Superior temporal gyrus (tissue), 1 donor: ENCODE results near the gene MAST1.
"Not testable (repeated sequence)": the region's sequence is repeated elsewhere in the genome, so short reads cannot be mapped to it uniquely, and the experiment has no call there.

ENCODE experiments used
- DNase-seq: peaks from one replicate; pipeline ENCODE4 v3.0.0-alpha.2; 2016; ENCODE audit errors: extremely low spot score

MAST1 gene

DNA sequence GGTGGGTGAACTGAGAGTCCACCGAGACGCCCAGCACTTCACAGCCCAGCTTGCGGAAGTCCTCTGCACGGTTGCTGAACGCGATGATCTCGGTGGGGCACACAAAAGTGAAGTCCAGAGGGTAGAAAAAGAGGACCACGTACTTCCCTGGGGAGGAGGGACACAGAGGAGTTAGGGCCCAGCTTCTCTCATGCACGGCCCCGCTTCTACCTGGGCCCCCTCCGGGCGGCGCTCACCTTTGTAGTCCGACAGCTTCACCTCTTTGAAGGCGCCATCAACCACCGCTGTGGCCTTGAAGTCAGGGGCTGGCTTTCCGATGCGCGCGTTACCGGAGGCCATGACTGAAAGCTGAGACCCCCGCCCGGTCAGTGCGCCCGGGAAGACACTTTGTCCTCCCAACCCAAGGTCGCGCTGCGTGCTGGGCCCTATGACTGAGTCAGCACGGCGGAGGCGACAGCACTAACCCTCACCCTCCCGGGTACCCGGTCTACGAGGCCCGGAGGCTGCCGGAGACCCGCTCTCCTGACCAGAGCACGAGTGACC, 37.3 kb upstream of the MAST1 start:
- DNase-seq, result peak; percentile 8

DNA sequence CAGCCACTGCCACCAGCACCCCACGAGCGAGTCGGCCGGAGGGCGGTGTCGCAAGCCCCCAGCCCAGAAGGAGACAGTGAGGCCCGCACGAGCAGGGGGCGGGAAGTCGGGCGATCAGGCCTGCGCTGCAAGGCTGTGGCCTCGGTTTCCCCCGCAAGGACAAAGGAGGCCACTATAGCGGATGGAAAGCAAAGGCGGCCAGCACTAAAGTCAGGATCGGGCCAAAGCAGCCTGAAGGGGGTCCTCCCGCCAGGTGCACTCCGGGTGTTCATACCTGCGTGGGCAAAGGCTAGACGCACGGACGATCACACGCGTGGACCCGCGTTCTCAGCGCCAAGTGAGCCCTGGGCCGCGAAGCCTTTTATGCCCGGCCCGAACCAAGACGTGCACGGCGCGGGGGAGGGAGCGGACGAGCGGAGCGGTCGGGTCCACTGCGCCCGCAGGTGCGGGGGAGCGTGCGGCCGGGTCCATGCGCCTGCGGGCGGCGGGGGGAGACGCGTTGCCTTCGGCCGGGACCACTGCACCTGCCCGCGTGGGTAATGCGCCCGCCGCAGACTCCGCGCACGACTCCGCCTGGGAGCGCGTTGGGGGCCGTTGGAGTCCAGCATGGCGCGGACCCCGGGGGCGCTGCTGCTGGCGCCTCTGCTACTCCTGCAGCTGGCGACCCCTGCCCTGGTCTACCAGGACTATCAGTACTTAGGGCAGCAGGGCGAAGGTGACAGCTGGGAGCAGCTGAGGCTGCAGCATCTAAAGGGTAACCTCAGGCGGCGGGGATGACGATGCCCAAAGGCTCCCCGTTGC, 36.6 kb upstream of the MAST1 start, which contains the start of the genes PRDX2 and THSD8:
PRDX2 (minus strand) TSS at position 335 of the 801 bp plus-strand sequence. CDS start 539 bp downstream, outside the sequence.
THSD8 (plus strand) TSS at position 604 of the 801 bp plus-strand sequence; CDS start at position 607, 3 bp downstream.
- peak; percentile 83 for DNase-seq

- DNase-seq, result peak; percentile 15
These were observed 35.8 kb upstream of the MAST1 start for GRCh38 chr19:12802267-12803106.

DNA sequence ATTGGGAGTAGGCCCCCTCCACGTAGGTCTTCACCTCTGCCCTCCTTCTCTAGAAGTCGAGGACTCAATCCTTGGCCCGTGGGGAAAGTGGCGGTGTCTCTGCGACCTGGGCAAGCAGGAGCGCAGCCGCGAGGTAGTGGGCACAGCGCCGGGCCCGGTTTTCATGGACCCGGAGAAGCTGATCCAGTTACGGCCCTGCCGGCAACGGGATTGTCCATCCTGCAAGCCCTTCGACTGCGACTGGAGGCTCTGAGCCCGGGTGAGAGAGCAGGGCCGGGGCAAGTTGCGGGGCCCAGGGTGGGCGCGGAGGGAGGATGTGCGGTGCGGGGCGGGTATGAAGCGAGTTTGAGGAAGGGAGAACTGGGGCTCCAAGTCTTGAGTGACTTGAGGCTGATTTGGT, 34.3 kb upstream of the MAST1 start:
- DNase-seq, result no peak

DNA sequence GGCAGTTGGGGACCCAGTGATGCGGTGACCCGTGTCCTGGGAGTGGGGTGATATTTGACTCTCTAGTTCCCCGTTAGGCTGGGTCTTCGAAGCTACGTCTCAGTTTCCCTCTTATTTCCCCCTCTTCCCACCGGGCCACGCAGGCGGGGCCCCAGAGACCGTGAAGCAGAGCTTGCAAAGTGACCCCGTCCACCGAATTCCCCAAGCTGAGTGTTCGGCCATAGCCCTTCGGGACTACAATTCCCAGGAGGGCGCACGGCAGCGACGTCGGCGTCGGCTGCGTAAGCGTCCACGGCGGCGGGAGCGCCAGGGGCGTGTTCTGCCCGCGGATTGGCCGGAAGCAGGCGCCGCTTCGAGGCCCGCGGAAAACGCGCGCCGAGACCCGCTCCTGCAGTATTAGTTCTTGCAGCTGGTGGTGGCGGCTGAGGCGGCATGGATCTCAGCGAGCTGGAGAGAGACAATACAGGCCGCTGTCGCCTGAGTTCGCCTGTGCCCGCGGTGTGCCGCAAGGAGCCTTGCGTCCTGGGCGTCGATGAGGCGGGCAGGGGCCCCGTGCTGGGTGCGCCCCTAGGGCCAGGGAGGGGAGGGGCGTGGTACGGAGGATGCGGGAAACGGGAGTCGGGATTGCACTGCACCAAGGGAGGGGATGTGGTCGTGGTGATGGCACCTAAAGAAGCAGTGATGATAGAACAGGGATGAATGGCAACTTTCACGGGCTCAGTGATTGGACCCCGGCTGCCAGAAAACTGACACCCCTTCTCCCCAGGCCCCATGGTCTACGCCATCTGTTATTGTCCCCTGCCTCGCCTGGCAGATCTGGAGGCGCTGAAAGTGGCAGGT, 31.9 kb upstream of the MAST1 start, which contains the start of gene RNASEH2A:
RNASEH2A (plus strand) TSS at position 343 of the 840 bp plus-strand sequence; CDS start at position 433, 90 bp downstream.
- DNase-seq, result peak; percentile 91

- no peak for DNase-seq
These were observed 23.2 kb upstream of the MAST1 start for GRCh38 chr19:12815088-12815487.

GRCh38 chr19:12817188-12817587, 21.1 kb upstream of the MAST1 start:
- DNase-seq, result not testable (repeated sequence)

DNA sequence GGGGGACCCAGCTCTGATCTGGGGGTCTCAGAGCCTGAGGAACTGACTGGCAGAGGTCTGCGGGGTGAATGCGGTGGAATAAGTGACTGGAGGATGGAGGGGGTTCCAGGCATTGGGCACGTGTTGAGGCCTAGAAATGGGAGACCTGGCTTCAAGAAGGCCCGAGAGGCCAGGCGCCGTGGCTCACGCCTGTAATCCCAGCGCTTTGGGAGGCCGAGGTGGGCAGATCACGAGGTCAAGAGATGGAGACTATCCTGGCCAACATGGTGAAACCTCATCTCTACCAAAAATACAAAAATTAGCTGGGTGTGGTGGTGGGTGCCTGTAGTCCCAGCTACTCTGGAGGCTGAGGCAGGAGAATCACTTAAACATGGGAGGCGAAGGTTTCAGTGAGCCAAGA, 20.5 kb upstream of the MAST1 start:
- DNase-seq, result not testable (repeated sequence)

- no peak for DNase-seq
These were observed 16.6 kb upstream of the MAST1 start for GRCh38 chr19:12821761-12822160.

DNA sequence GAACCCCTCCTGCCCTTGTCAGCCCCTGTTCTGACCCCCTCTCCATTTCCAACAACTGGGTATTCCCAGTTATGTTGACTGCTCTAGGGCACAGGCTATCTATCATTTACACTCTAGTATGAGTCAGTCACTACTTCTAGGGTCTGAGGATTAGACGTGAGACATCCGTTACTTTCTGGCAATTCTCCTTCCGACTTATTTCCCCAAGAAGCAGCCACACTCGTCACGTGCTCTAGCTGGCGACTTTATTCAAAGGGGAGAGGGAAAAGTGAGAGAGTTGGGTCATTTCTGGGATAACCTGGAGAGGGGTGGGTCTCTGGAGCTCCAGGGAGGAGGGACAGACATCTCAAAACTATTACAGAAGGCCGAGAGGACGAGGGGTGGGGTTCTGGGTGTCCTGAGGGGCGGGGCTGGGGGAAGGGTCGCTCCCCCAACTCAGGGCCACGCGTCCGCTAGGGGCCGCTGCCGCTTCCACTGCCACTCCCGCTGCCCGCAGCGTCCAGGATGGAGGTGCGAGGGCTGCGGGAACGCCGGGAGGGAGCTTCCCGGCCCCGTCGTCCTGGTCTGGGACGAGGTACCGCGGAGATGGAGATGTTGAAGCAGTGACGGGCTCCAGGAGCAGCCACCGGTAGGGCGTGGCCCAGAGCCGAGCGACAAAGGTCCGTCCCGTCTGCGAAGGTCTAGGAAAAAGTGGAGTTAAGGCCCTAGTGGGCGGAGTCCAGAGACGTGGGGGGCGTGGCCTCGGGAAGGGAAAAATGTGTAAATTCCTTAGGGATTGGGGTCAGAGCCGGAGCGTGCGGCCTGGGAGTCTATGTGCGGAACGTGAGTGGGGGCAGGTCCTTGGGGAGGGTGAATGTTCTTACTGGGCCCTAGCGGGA, 12.8 kb upstream of the MAST1 start:
- DNase-seq, result no peak

- no peak for DNase-seq
These were observed 9.8 kb upstream of the MAST1 start for GRCh38 chr19:12828494-12828893.

GRCh38 chr19:12833418-12833737, 4.9 kb upstream of the MAST1 start:
- DNase-seq, result peak; percentile 13

GRCh38 chr19:12833738-12834565, 4.4 kb upstream of the MAST1 start:
- DNase-seq, result no peak

DNA sequence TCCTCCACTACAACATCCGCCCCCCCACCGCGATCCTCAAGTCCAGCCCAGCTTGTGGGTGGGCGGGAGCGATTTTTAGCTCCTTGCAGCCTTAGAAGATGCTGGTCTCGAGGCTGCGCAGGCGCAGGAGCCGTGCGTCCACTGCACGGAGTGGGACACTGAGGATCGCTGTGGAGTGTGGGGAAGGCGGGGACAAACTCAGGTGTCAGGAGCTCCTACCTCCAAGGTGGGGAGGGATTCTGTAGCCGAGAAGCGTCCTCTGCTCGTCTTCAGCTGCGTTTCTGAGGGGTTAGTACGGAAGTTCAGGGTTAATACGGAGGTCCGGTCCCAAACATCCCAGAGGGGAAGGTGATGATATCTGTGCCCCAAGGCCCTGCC, 3.8 kb upstream of the MAST1 start, which contains the start of gene RTBDN:
RTBDN (minus strand) TSS at position 14 of the 378 bp plus-strand sequence. CDS start 4,600 bp downstream, outside the sequence.
- DNase-seq, result peak; percentile 61

- peak; percentile 28 for DNase-seq
These were observed 3.1 kb upstream of the MAST1 start for GRCh38 chr19:12834976-12835757.

- DNase-seq, result no peak
These were observed 1.8 kb upstream of the MAST1 start for GRCh38 chr19:12836529-12836863.

DNA sequence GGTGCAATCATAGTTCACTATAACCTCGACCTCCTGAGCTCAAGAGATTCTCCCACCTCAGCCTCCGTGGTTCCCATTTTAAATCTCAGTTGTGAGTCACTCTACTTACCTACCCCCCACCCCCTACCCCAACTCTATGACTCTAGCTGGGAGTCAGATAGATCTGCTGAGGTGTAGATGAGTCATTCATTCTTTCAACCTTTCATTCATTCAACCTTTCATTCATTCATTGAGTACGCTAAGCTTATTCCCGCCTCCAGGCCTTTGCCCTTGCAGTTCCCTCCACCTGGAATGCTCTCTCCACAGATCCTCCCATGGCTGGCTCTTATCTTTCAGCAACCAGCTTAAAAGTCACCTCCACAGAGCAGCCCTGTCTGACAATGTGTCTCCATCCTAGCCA, 1.1 kb upstream of the MAST1 start:
- no peak for DNase-seq

DNA sequence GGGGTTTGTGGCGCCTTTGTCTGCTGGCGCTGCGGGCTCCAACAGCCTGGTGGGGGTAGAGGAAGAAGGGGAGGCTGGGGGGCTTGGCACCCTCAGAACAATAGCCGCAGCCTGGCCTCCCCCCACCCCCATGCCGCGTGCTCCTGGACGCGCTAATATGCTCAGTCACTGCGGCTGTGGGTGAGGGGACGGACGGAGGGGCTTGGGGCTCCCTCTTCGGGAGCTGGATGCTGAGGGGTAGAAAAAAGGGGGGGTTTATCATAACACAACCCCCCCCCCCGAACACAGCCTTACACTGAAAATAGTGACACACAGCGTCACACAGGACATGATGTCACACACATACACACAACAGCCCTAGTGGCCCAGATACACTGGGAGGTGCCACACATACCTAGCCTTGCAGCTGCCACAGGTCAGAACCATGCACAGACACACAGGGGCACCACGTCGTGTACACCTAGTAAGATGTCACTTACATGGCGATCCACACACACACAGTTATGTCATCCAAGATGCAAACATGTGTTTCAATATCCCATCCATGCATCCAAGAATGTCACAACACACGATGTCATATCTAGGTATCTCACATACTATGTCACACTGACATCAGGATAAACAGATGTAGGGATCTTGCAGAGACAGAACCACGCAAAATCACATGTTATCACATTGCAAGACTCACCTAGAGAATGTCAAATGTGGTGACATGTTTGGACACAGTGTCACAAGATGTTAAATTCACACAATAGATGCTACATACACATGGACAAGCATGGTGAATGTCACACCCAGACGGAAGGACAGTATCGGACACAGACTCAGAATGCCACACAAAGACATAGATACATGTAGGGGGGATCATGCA, 806 bp downstream of the MAST1 start:
- no peak for DNase-seq
